HepG2 (cell line): ENCODE data around the gene ARG2.

Experiments
- BRCA1 ChIP-seq: sonication (generic); formaldehyde crosslinking; IDR thresholded peaks from 2 replicates; pipeline ENCODE4 v1.4.0; 2020; ENCODE audit warnings: missing genetic modification reagents
- FOXO4 ChIP-seq: sonication (generic); formaldehyde crosslinking; conservative IDR thresholded peaks from 2 replicates; pipeline ENCODE4 v1.8.1; 2023; ENCODE audit warnings: missing genetic modification reagents
- IRF1 ChIP-seq: sonication (generic); formaldehyde crosslinking; IDR thresholded peaks from 2 replicates; pipeline ENCODE4 v1.4.0; 2020; ENCODE audit warnings: low read depth, mild to moderate bottlenecking, missing genetic modification reagents
- KDM3A ChIP-seq: IDR thresholded peaks from 2 replicates; pipeline ENCODE4 v1.6.1; 2018; ENCODE audit warnings: low read depth, missing compliant biosample characterization
- MLLT10 ChIP-seq: sonication (generic); formaldehyde crosslinking; IDR thresholded peaks from 2 replicates; pipeline ENCODE4 v1.4.0; 2020; ENCODE audit warnings: missing genetic modification reagents
- PHF20 ChIP-seq: sonication (generic); formaldehyde crosslinking; IDR thresholded peaks from 2 replicates; pipeline ENCODE4 v1.5.0; 2020; ENCODE audit warnings: mild to moderate bottlenecking, missing genetic modification reagents
- RBM39 ChIP-seq: fragments of 200-400 bp; formaldehyde crosslinking; IDR thresholded peaks from one replicate; pipeline ENCODE4 v1.6.1; 2018; ENCODE audit warnings: antibody characterized with exemption, mild to moderate bottlenecking, low read depth, low read length; ENCODE audit not compliant: poor library complexity, severe bottlenecking
- SALL1 ChIP-seq: sonication (generic); formaldehyde crosslinking; IDR thresholded peaks from 2 replicates; pipeline ENCODE4 v1.8.0; 2022; ENCODE audit warnings: mild to moderate bottlenecking, missing genetic modification reagents
- SMAD3 ChIP-seq: sonication (generic); formaldehyde crosslinking; IDR thresholded peaks from 2 replicates; pipeline ENCODE4 v1.4.0; 2020; ENCODE audit warnings: missing genetic modification reagents
- ZFP36 ChIP-seq: fragments of 150-350 bp; IDR thresholded peaks from 2 replicates; pipeline ENCODE4 v1.6.1; 2018; ENCODE audit warnings: borderline replicate concordance, low read length, low read depth; ENCODE audit not compliant: partially characterized antibody
- ZNF484 ChIP-seq: sonication (generic); formaldehyde crosslinking; IDR thresholded peaks from 2 replicates; pipeline ENCODE4 v1.5.1; 2020; ENCODE audit warnings: mild to moderate bottlenecking, low read depth, missing genetic modification reagents, borderline replicate concordance
- ZNF558 ChIP-seq: sonication (generic); formaldehyde crosslinking; IDR thresholded peaks from 2 replicates; pipeline ENCODE4 v1.9.0; 2022; ENCODE audit warnings: mild to moderate bottlenecking, missing genetic modification reagents, borderline replicate concordance

- TF ChIP-seq PHF20 (no peak), SALL1 (CRISPR knock-in tag) (no peak), RBM39 (no peak), IRF1 (CRISPR knock-in tag) (no peak), FOXO4 (no peak), MLLT10 (CRISPR knock-in tag) (no peak), ZFP36 (no peak), ZNF484 (CRISPR knock-in tag) (no peak), ZNF558 (no peak), KDM3A (CRISPR knock-in tag) (no peak), BRCA1 (CRISPR knock-in tag) (no peak), SMAD3 (no peak)
These were observed 53.7 kb downstream of the ARG2 start for GRCh38 chr14:67673451-67673850.
